Panc1 (cell line): Measurements from ENCODE around the gene PRCD. TPM values are rescaled to one million over a fixed set of nuclear protein-coding genes. Genes with fewer than 3 reads are reported as not detected.

Source experiments
- ATAC-seq: fragments of 200-7000 bp; cut with Tn5 transposase; 2 replicates; pipeline ENCODE4 v1.9.1; 2020; ENCODE audit warnings: mild to moderate bottlenecking, moderate library complexity
- BruUV-seq: library from RNA; stranded (reverse); fragments of 400-500 nt; replicated peaks from 2 replicates; lab custom pipeline; 2021; lab: Mats Ljungman, UMichigan
- CTCF ChIA-PET: fragments of 300-600 bp; sonication (Branson Sonifier 250); formaldehyde crosslinking; loops from one replicate; lab custom pipeline; 2022; ENCODE audit warnings: antibody characterized with exemption; lab: Charles Lee
- POLR2A ChIA-PET: fragments of 300-600 bp; sonication (Branson Sonifier 250); formaldehyde crosslinking; loops from one replicate; lab custom pipeline; 2022; ENCODE audit warnings: antibody characterized with exemption; lab: Charles Lee
- DNase-seq: peaks from one replicate; pipeline ENCODE4 v3.0.0-alpha.2; 2010; ENCODE audit warnings: low read depth, low spot score
- H3K27ac ChIP-seq: 2 replicates; pipeline ENCODE4 v1.5.1; 2011; ENCODE audit warnings: mild to moderate bottlenecking, low read length, inconsistent platforms
- H3K27me3 ChIP-seq: fragments of 200-500 bp; sonication (Bioruptor generic); 2 replicates; pipeline ENCODE4 v1.6.0; 2014; ENCODE audit warnings: low read length, inconsistent platforms; ENCODE audit not compliant: control insufficient read depth, insufficient read depth
- H3K36me3 ChIP-seq: fragments of 200-500 bp; sonication (Bioruptor generic); 2 replicates; pipeline ENCODE4 v1.5.1; 2014; ENCODE audit warnings: inconsistent platforms, mild to moderate bottlenecking, low read length, moderate library complexity; ENCODE audit not compliant: control insufficient read depth, insufficient read depth
- H3K4me1 ChIP-seq: 2 replicates; pipeline ENCODE4 v1.5.1; 2011; ENCODE audit warnings: inconsistent platforms, mild to moderate bottlenecking, low read length, moderate library complexity; ENCODE audit not compliant: control insufficient read depth, insufficient read depth
- H3K4me3 ChIP-seq, 2 experiments: 2 replicates each; pipeline ENCODE4 v1.5.1; 2011 to 2012; ENCODE audit warnings: low read depth in 2 of 2, low read length in 2 of 2, mild to moderate bottlenecking in 2 of 2, inconsistent platforms in 1 of 2, moderate library complexity in 1 of 2
- H3K9me3 ChIP-seq: fragments of 200-500 bp; sonication (Bioruptor generic); 2 replicates; pipeline ENCODE4 v1.5.1; 2014; ENCODE audit warnings: low read depth, mild to moderate bottlenecking, inconsistent platforms, low read length, moderate library complexity; ENCODE audit not compliant: control insufficient read depth, insufficient read depth
- CTCF ChIP-seq: fragments of 450-650 bp; IDR thresholded peaks from 2 replicates; pipeline ENCODE4 v1.5.1; 2017; ENCODE audit warnings: mild to moderate bottlenecking
- POLR2AphosphoS5 ChIP-seq: IDR thresholded peaks from 2 replicates; pipeline ENCODE4 v1.6.1; 2012; ENCODE audit warnings: mild to moderate bottlenecking, low read depth, low read length, moderate library complexity
- SIN3A ChIP-seq: IDR thresholded peaks from 2 replicates; pipeline ENCODE4 v1.6.1; 2012; ENCODE audit warnings: low read depth, mild to moderate bottlenecking, low read length, moderate library complexity, borderline replicate concordance; ENCODE audit not compliant: insufficient read depth
- TCF7L2 ChIP-seq: IDR thresholded peaks from 2 replicates; pipeline ENCODE4 v1.6.1; 2011; ENCODE audit warnings: mild to moderate bottlenecking, low read depth, low read length, inconsistent platforms
- in situ Hi-C: cut with HindIII; loops from 2 replicates; pipeline ENCODE4 v1.10.0; 2016; ENCODE audit warnings: low sequenced_read_pairs, low pct_unique_long_range_greater_than_20kb
- intact Hi-C: fragments of 100-400 bp; cut with micrococcal nuclease; formaldehyde crosslinking; loops from one replicate; pipeline ENCODE4 v1.10.0; 2022; ENCODE audit not compliant: unreplicated experiment
- total RNA-seq: library from RNA; stranded (reverse); gene quantifications from one replicate; pipeline ENCODE4 v1.2.1, GENCODE V29; 2021; ENCODE audit not compliant: unreplicated experiment
- TF ChIP-seq, protein P1 (sequence below), 2 experiments: IDR thresholded peaks; 2 replicates each; pipeline ENCODE4 v1.6.1; 2011 to 2012; ENCODE audit warnings: low read depth in 2 of 2, control low read depth in 1 of 2, low read length in 1 of 2, mild to moderate bottlenecking in 1 of 2, moderate library complexity in 1 of 2; ENCODE audit not compliant: insufficient read depth in 1 of 2

Gene PRCD
- total RNA-seq, 1 experiment from 2014 or later: 0.54 TPM

- intact Hi-C loops (no loop called here), in situ Hi-C loops (no loop called here)
- ATAC-seq (no peak), DNase-seq (no peak)
- no peak overlapping the region for H3K4me3 ChIP-seq
- no peak overlapping the region for H3K27ac ChIP-seq
- no peaks in the 10 kb centered on the region for H3K9me3 ChIP-seq
- TF ChIP-seq CTCF (no peak), POLR2AphosphoS5 (no peak), SIN3A (no peak), TCF7L2 (no peak)
- TF ChIP-seq, protein P1, sequence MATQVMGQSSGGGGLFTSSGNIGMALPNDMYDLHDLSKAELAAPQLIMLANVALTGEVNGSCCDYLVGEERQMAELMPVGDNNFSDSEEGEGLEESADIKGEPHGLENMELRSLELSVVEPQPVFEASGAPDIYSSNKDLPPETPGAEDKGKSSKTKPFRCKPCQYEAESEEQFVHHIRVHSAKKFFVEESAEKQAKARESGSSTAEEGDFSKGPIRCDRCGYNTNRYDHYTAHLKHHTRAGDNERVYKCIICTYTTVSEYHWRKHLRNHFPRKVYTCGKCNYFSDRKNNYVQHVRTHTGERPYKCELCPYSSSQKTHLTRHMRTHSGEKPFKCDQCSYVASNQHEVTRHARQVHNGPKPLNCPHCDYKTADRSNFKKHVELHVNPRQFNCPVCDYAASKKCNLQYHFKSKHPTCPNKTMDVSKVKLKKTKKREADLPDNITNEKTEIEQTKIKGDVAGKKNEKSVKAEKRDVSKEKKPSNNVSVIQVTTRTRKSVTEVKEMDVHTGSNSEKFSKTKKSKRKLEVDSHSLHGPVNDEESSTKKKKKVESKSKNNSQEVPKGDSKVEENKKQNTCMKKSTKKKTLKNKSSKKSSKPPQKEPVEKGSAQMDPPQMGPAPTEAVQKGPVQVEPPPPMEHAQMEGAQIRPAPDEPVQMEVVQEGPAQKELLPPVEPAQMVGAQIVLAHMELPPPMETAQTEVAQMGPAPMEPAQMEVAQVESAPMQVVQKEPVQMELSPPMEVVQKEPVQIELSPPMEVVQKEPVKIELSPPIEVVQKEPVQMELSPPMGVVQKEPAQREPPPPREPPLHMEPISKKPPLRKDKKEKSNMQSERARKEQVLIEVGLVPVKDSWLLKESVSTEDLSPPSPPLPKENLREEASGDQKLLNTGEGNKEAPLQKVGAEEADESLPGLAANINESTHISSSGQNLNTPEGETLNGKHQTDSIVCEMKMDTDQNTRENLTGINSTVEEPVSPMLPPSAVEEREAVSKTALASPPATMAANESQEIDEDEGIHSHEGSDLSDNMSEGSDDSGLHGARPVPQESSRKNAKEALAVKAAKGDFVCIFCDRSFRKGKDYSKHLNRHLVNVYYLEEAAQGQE (IDR thresholded peaks at IDR 0.05; ENCODE audit: insufficient read depth in 1 of 2, low read depth in 2 of 2, low read length in 1 of 2): no peak
- no peaks in the 10 kb centered on the region for H3K27me3 ChIP-seq
- ChIA-PET POLR2A (no interaction called here), CTCF (interaction anchor here (0.6 kb wide), 1 partner anchor 246 kb away, joined by 11 read pairs; no protein-coding TSS in a partner anchor)
- no TSS peak for BruUV-seq
- peaks cover 3% of the 10 kb centered on the region for H3K4me1 ChIP-seq
- no peaks in the 10 kb centered on the region for H3K36me3 ChIP-seq
Measured at GRCh38 chr17:76575570-76575969, 35.7 kb downstream of the PRCD start.

DNA sequence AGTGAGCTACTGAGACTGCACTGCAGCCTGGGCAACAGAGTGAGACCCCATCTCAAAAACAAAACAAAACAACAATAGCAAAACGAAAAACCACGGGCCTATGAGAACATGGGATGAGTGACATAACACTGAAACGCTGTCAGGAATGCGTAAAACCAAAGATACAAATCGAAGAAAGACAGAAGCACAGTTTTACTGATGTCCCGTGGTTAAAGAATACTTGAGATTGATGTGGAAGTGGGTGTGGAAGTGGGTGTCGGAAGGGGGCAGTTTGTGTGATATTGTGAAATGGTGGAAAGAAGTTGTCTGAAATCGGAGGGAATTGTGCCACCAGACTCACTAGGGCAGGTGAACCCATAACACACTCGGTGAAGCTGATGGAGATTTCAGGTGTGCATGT, 36.3 kb downstream of the PRCD start:
- no peaks in the 10 kb centered on the region for H3K9me3 ChIP-seq
- no peak overlapping the region for H3K27ac ChIP-seq
- in situ Hi-C loops: no loop called here
- intact Hi-C loops: no loop called here
- TF ChIP-seq, protein P1 (IDR thresholded peaks at IDR 0.05; ENCODE audit: insufficient read depth in 1 of 2, low read depth in 2 of 2, low read length in 1 of 2): no peak
- TF ChIP-seq TCF7L2: no peak
- no peak for TF ChIP-seq SIN3A
- no peak for TF ChIP-seq CTCF
- no peak for TF ChIP-seq POLR2AphosphoS5
- POLR2A ChIA-PET: no interaction called here
- CTCF ChIA-PET: interaction anchor here (0.6 kb wide), 1 partner anchor 245 kb away, joined by 11 read pairs; no protein-coding TSS in a partner anchor
- no peaks in the 10 kb centered on the region for H3K27me3 ChIP-seq
- H3K36me3 ChIP-seq: no peaks in the 10 kb centered on the region
- no peak overlapping the region for H3K4me3 ChIP-seq
- DNase-seq (no peak), ATAC-seq (no peak)
- BruUV-seq: no TSS peak
- peaks cover 6% of the 10 kb centered on the region; the same call in 1 of the 2 replicates for H3K4me1 ChIP-seq
